ENCODE measurements around the gene HDAC4.

Gene HDAC4

DNA sequence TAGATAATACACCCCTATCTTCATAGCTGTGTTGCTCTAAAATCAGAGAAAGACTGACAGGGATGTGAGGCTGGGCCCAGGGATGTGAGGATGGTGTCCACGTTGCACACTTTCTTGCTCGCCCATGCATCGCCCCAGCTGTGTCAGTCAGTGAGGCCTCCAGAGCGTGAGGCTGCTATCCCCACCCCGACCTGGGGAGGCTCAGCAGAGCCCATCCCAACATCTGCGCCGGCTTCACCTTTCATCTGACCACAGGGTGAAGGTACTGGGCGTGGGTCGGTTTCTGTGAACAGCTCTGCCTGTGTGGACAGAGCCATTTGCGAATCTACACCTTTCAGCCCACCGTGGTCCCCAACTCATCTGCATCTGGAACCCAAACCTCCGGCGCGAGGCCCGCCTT is 255.7 kb downstream of the HDAC4 start:
- no peak for DNase-seq

DNA sequence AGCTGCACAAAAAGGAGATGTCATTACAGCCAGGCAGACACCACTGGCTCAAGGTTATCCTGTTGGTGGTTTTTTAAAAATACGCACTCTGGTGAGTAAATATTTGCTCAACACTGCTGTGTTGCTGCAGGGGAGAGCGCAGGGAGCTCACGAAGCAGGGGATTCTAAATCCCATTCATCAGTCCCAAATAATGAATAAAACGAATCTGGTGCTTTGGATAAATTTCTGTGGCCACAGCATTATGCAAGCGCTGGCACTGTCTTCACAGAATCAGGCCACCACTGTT is 256.2 kb downstream of the HDAC4 start:
- no peak for DNase-seq

DNA sequence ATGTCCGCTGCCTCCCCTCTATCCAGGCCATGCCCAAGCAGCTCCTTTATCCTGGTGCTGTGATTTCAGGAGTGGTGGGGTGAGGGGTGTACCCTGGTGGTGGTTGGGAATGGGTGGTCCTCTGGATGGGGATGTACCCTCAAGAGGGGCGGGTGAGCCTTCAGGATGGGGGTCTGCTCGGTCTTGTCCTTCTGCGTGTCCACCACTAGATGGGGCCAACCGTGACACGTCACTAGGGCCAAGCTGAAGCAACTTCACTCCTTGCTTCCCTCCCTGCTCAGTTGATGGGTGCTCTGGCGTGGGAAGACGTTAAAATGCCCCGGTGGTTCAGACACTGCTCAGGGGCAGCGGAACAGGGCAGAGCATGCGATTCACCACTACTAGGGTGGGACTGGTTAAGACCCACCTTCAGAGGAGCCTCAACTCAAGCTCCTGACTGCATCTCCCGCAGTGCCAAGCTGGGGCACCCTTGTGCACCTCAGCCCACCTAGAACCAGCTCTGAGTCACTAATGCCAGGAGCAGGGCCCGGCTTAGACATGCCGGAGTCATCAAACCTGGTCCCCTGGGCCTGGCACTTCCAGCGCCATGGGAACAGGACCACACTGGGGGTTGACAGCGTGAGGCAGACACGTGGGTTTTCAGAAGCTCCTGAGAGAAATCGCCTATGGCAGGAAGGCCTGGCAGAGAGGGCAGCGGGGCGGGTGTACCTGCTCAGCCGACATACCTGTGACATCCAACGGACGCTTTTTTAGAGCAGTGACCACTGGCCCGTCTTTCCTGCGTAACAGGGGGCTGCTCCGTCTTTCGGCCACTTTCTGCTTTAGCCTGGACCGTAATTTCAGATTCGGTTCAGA is 256.7 kb downstream of the HDAC4 start:
- no peak for DNase-seq

DNA sequence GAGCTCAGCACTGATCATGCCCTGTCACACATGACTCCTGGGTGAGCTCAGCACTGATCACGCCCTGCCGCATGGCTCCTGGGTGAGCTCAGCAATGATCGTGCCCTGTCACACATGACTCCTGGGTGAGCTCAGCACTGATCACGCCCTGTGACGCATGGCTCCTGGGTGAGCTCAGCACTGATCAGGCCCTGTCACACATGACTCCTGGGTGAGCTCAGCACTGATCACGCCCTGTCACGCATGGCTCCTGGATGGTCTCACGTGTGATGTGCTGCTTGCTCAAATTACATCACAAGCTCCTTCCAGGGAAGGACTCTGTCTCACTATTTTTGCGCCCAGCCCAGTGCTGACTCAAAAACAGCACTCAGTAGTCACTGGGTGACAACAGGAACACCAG is 258.0 kb downstream of the HDAC4 start:
- DNase-seq, result no peak

DNA sequence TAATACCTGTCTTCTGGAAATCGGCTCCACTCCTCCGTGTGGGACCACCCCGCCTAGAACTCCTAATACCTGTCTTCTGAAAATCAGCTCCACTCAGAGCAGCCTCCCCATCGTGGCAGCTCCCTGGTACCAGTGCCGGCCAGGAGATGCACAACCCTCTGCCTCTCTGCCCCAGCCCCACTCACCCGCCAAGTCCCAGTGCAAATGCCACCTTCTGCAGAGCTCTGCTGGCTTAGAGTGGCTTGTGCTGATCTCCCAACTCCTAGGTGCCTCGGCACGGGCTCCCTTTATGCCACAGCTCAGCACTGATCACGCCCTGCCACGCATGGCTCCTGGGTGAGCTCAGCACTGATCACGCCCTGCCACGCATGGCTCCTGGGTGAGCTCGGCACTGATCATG is 258.5 kb downstream of the HDAC4 start:
- no peak for DNase-seq

DNA sequence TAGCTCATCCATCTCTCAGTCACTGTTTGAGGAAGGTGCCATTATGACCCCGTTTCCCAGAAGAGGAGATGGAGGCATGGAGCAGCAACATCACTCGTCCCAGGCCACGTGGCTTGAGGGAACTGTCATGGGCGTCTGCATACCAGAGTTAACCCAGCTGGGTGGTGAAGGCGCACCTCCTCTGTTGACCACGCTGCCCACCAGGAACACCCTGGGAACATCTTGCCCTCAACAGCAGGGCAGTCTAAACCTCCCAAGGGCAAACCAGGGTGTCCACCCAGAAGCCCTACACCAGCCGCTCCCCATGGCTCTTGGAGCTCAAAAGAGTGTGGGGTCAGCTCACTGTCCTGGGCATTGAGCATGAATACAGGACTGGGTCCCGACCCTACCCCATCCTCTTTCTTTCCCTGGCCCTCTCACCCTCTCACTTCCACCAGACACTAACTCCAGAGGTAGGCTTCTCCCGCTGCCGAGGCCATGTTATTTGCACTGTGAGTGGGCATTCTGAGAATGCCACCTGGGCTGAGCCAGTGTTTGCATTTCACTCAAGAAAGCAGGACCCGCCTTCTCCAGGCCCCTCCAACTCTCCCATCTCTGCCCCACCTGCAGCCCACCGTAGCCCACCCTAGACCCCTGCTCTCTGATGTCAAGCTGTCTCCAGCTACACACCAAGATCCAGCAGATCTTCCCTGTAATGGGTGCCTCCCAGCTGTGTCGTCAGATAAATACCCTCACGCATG is 259.6 kb downstream of the HDAC4 start:
- no peak for DNase-seq

DNA sequence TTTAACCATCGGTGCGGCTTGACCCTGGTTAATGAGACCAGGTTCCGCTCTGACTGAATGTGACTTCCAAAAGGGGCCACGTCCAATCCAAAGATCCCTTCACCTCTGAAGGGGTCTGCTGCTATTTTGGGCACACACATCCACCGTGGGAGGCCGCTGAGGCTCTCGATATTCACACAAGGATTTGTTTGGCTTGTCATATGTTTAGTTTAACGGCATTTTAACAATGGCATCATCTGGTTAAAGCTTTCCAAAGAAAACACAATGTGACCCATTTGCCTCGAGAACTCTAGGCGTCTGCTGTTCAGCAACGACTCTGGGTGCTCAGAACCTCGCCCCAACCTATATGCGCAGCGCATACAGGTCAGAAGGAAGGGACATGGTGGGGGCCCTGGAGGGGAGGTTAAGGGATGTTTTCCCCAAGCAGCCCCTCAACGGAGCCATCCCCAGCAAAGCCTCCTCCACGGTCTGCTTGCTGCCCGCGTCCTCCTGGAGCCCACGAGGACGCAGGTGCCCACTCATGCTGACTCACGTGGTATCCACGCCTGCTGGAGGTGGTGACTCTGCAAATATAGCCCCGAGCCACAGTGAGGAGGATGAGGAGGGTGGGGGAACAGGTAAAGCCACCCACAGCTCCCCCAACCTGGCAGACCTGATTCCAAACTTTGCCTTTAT is 260.3 kb downstream of the HDAC4 start:
- no peak for DNase-seq

DNA sequence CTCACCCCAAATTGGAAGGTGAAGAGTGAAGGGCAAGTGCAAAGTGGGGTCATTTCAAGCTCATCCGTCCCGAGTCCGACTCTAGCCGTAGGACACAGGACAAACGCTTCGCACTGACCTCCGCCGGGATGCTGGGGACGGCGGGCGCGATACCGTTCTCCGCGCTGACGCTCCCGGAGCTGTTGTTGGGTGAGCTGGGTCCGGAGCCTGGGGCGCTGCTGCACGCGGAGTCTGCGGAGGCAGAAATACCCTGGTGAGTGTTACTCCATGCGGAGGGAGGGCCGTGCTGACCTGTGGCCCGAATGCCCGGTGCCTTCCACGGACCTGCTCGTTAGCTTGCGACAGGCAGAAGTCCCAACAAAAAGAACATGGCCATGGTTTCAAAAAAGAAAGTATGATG is 261.3 kb downstream of the HDAC4 start:
- no peak for DNase-seq

DNA sequence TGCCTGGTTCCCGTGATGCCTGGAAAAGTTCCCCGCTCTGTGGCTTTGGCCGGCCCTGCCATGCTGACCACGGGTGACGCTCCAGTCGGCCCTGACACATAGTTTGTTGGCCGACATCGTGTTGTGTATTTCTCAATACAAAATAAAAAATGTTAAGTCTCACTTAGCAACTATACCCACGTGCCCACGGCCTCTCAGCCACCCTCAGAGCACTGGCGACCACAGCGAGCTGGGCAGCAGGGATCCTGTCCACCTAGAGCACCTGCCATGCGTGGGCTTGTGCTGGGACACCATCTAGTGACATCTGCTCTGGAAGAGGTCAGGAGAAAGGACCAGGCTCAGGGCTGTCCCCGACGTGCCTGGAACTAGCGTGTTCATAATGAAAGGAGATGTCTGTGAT is 261.7 kb downstream of the HDAC4 start:
- DNase-seq, result no peak

DNA sequence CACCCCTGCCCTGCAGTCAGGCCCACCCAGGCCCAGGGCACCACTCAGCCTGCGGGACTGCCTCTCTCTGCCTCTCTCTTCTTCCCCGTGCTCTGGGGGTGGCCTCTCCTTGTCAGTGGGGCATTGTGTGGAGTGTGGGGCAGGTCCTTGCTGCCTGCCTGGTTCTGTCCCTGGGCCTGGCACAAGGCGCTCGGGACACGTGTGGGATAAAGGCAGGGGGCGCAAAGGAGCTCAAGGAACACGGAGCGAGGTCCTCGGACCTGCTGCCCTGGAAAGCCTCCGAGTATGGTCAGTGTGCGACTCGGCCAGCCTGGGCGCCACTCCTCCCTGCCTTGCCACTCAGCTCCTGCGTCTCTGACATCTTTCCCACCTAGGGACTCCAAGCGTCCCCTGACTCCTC is 262.2 kb downstream of the HDAC4 start:
- DNase-seq, result no peak

DNA sequence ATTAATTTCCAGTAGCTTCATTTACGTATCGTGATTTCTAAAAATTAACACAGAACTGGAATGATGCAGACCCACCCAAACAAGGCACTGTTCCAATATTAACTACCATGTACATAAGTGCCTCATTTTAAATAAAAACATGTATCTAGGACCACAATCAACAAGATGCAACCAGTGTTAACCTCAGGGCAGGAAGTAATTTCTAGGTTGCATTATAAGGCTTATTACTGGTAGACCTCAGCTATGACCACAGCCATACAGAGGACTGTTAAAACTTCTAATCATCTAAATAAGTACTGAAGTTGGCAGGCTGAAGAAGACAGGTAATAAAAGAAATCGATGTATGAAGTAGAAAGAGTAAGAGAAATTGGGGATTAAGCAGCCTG is 262.9 kb downstream of the HDAC4 start:
- no peak for DNase-seq

DNA sequence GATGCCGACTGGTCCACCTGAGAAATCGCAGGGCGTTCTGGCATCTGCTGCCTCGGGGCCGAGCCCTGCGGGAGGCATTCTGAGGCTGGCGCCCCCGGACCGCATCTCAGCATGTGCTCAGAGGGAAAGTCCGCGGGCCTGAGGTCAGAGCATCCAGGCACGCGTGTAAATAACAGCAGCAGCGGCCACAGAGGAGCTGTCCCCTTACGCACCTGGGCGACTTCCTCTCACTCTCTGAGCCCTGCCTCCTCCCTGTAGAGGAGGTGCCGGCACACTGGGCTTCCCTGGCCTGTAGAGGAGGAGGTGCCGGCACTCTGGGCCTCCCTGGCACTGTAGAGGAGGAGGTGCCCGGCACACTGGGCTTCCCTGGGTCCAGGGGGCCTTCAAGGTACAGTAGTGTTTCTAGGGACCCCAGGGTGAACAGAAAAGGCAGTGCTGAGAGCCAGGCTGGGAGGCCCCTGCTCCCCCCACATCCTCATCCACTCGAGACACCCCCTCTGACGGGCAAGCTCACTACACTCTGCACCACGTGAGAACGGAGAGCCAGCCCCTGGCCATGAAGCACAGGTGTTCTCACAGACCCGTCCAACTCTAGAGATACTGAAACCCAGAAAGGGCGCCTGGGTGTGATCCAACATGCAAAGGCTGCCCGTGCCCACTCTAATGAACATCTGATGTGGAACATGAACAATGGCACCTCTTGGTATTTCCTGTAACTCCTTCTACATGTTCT is 263.5 kb downstream of the HDAC4 start:
- no peak for DNase-seq

DNA sequence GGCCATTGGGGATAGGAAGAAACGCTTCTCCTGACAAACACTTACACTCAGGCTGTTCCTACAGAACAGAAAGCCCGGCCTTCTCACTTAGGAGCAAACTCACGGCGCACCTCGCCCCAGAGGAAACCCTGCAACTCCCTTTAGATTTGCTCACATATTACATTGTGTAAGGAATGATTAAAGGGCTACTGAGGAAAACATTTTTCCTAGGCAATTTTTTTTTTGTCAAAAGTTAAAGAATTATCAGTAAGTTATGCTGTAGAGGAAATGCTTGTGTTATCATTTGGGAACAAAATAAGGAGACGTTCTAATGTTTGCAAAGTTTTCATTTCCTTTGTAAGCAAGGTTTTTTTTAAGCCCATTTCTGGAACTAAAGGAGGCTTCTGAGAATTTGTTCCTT is 264.1 kb downstream of the HDAC4 start:
- DNase-seq, result no peak

DNA sequence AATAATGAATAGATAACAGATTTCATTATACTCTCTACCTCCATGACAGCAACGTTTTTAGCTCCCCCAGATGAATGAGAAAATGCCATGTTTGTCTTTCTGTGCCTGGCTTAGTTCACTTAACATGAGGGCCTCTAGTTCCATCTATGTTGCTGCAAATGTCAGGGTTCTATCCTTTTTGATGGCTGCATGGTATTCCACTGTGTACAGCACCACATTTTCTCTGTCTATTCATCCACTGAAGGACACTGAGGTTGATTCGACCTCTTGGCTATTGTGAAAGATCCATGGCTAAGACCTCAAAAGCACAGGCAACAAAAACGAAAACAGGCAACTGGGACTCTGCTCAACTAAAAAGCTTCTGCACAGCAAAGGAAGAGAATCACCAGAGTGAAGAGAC is 264.6 kb downstream of the HDAC4 start:
- no peak for DNase-seq

DNA sequence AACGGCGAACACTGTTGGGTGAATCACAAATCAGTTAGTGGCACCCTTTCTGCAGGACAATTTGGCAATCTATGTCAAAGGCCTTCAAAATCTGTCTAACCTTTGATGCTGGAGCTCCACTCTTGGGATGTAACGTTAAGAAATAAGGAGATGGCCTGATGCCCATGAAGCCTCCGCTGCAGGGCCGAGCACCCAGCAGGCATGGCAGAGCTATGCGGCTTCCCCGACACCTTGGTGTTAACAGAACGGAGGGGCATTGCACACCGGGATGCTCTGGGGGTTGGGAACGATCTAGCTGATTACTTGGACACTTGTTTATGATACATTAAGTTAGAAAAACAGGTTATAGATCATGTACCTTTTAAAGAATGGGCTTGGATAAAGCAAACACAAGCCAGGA is 265.3 kb downstream of the HDAC4 start:
- no peak for DNase-seq

DNA sequence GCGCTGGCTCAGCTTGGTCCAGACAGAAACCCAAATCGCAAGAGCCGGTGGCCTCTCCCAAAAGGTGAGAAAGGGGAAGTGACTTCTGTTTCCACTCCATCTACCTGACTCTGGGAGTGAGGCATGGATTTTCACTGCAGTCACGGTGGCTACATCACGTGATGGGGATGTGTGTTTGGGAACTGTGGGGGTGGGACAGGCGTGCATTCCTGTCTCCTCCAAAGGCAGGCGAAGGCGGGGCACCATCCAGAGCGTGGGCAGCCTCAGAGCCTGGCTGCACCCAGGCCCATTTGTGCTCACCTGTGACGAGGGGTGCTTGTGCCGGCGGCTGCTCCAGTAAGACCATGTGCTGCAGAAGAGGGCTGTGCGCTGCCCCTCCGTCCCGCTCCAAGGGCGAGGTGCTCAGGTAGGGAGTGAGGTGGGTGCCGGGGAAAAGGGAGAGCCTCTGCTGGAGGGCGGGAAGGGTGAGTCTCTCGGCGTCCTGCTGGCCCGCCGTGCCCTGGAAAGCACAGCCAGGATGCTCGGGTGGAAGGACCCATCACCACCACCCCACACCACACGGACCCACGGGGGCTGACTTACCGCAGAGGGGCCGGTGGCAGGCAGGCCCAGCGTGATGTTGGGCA is 266.8 kb downstream of the HDAC4 start:
- no peak for DNase-seq

DNA sequence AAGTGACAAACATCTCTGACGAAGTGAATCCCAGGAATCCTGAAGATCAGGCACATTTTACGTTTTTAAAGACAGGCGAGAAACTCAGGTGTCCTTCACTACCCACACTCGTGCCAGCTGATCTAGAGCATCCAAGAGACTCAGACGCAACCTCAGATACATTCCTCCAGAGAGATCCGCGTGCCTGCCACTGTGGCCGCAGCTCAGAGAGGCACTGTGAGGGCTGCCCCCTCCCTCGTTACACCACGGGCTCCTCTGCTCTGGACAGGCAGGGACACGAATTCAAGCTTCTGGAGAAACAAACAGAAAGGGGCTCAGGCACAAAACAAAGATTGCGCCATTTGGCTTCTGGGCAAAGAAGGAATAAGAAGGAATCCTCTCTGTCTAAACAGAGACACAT is 268.0 kb downstream of the HDAC4 start:
- no peak for DNase-seq

DNA sequence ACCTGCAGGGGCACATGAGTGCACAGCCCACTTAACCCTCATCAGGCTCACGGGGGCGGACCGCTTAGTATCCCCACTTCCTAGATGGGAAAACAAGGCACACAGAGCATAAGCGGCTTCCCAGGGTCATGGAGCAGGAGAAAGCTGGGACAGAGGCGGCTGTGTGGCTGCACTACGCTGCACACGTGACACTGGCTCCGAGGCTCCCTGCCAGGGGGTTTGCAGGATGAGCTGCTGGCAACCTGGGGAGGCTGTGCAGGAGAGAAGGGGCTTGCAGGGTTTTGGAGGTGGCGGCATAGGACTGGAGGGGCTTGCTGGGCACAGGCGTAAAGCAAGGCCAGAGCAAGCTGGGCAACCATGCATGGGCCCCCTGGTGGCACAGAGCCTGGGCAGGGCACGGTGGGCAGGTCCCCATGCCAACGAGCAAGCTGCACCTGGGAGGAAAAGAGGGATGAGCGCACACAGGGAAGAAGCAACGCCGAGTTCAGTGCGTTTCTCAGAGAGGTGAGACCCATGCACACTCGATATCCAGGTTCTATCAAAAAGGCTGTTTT is 268.6 kb downstream of the HDAC4 start:
- DNase-seq, result no peak

DNA sequence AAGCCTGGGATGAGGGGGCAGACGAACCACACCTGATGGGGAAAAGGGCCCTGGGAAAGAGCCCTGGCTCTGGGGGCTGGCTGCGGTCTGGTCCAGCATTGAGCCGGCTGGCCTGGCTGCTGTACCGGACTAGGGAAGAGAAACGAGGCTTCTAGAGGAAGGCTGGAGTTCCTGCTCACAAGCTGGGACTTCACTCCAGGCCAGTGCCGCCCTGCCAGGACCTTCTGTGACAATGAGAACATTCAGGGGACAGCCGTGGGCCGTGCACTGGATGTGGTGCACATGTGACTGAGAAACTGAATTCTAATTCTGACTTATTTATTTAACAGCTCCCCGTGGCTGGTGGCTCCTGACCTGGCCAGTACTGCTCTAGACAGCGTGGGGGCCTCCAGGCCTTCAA is 269.3 kb downstream of the HDAC4 start:
- DNase-seq, result no peak

DNA sequence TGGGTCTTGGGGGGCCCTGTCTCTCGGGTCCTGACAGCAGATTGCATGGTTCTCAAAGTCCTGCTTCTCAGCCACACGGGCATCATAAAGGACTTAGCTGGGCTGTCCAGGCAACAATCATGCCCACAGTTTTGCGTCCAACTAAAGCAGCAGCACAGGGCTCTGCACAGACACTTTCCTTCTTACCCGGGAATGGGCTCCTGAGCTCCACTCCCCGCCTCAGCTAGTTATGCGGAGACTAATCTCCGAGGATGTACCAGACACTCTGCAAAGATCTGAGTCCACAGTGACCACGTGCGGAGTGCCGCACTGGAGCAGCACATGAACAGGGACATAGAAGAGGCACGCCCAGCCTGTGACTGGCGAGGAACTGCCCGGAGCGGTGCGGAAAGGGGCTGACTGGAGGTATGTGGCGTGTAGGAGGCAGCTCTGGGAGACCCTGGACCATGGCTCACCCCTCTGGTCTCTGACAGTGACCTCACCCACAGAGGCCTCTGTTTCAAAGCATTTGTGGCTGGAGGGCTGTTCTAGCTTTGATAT is 270.0 kb downstream of the HDAC4 start:
- DNase-seq, result no peak

DNA sequence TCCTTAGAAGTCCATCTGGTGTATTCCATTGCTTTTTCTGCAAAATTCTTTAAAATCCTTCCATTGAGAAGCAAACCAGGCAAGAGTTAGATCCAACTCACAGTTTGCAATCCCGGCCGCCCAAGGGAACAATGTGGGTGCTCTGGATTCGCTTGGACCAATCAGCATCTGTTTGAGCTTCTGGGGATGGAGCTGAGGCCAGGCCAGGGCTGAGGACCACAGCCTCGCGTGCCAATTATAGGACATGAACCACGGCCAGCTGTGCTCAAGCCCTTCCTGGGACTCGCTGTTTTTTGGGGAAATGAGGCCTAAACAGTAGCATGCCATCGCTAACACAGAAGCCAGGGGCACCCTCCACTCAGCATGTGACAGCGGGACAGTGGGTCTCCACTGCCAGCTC is 270.8 kb downstream of the HDAC4 start:
- DNase-seq, result no peak

DNA sequence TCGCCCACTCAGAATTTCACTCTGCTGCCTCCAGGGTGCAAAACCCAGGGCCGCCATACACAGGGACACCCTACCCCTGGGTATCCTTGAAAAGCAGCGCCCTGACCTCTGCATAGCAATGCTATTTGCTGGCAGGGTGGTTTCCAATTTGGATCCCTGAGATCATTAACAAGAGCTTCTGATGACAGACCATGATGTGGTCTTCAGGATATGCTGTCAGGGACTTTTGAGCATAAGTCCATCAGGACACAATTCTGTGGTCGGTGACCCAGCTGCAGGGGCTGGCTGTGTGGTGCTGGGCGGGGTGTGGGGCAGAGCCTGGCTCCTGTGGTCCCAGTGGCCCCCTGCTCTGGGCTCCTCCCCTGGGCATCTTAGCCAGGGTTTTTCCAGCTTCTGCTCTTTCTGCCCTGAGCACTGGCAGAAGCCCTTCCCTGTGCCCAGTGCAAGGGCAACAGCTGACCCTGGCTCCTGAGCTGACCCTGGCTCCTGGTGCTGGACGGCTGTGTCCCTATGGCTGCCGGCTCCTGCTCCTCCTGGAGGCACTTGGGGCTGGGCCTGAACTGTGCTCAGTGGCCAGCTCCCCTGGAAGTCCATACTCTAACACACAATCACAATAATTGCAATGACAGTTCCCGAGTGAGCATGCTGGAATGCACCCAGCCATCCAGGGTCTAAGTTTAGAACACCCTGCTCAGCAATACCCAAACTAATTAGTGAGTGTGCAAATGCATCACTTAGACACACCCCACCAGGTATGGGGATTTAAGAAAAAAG is 271.5 kb downstream of the HDAC4 start:
- DNase-seq, result no peak

All from activated CD8-positive, alpha-beta memory T cell treated with anti-CD3 and anti-CD28 coated beads, Interleukin-2, amount 50 U/mL, for 48 hours (primary cell).